ENCODE measurements around the gene NLGN1. TPM values are rescaled to one million over a fixed set of nuclear protein-coding genes. Genes with fewer than 3 reads are reported as not detected.
"Not testable (repeated sequence)": the region's sequence is repeated elsewhere in the genome, so short reads cannot be mapped to it uniquely, and the experiment has no call there.

The NLGN1 gene
- polyA plus RNA-seq, 1 donor from 2014 or later: 2.7 TPM

DNA sequence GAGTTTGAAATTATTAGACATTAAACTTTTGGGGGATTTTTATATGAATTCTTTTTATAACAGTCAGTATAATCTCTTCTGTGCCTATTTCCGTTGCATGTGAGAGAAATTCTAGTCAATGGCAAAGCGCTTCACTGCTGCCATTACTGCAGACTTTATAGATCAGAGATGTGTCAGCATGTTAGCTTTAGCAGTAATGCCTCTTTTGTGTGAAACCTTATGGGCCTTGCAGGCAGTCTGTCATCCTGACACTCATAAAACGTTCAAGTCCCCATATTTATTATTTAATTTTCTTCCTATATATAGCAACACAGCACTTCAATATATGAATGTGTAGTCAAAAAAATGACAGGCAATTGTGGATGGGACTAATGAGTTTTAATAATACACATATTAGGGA is 191.0 kb downstream of the NLGN1 start:
- H3K9ac ChIP-seq (ENCODE audit: low read length): no peak overlapping the region
- no peaks in the 10 kb centered on the region for H3K9me3 ChIP-seq (ENCODE audit: low read length)
- peaks cover 11% of the 10 kb centered on the region for H3K27me3 ChIP-seq (ENCODE audit: insufficient read depth, low read depth, low read length)
- H3K79me2 ChIP-seq (replicated peaks; ENCODE audit: insufficient read depth, low read length): peaks cover 3% of the 10 kb centered on the region
- H3K27ac ChIP-seq (ENCODE audit: low read length): no peak overlapping the region
- no peak overlapping the region for H3K4me2 ChIP-seq (ENCODE audit: low read length)
- H2AFZ ChIP-seq (ENCODE audit: low read depth, low read length): no peak overlapping the region
- H3K36me3 ChIP-seq (ENCODE audit: insufficient read depth, low read length): no peaks in the 10 kb centered on the region
- no peak overlapping the region for H3K4me3 ChIP-seq (ENCODE audit: low read length)
- H3K9me2 ChIP-seq (ENCODE audit: insufficient read depth, low read length): no peaks in the 10 kb centered on the region
- H3F3A ChIP-seq (ENCODE audit: insufficient read depth, low read length, poor library complexity, severe bottlenecking): no peaks in the 10 kb centered on the region
- TF ChIP-seq POLR2AphosphoS5 (IDR thresholded peaks at IDR 0.05) (peak; percentile 46), EP300 (conservative IDR thresholded peaks at IDR 0.05; ENCODE audit: poor library complexity, severe bottlenecking) (peak; percentile 81)
- TF ChIP-seq, protein P1, sequence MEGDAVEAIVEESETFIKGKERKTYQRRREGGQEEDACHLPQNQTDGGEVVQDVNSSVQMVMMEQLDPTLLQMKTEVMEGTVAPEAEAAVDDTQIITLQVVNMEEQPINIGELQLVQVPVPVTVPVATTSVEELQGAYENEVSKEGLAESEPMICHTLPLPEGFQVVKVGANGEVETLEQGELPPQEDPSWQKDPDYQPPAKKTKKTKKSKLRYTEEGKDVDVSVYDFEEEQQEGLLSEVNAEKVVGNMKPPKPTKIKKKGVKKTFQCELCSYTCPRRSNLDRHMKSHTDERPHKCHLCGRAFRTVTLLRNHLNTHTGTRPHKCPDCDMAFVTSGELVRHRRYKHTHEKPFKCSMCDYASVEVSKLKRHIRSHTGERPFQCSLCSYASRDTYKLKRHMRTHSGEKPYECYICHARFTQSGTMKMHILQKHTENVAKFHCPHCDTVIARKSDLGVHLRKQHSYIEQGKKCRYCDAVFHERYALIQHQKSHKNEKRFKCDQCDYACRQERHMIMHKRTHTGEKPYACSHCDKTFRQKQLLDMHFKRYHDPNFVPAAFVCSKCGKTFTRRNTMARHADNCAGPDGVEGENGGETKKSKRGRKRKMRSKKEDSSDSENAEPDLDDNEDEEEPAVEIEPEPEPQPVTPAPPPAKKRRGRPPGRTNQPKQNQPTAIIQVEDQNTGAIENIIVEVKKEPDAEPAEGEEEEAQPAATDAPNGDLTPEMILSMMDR (IDR thresholded peaks at IDR 0.05; ENCODE audit: poor library complexity, severe bottlenecking): no peak
- no peaks in the 10 kb centered on the region for H4K20me1 ChIP-seq (ENCODE audit: insufficient read depth)

DNA sequence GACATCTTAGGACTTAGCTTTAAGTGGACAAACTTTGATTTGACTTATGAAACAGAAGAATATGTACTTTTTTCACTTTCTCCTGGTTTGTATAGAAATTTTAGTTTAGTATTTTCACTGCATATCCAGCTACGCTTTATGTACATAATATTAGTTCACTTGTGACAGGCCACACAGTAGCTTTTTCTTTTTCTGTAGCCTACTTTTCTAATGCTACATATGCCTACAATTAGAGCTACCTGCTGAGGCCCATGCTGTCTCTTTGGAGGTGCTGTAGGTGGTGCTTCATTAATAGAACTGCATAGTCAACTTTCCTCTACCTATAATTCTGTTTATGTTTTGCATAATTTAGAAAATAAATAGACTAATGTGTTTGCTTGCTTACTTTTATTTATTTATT is 191.6 kb downstream of the NLGN1 start:
- no peaks in the 10 kb centered on the region for H3K9me3 ChIP-seq (ENCODE audit: low read length)
- H3K9me2 ChIP-seq (ENCODE audit: insufficient read depth, low read length): no peaks in the 10 kb centered on the region
- H3K4me3 ChIP-seq (ENCODE audit: low read length): no peak overlapping the region
- no peak overlapping the region for H3K4me2 ChIP-seq (ENCODE audit: low read length)
- TF ChIP-seq EP300 (conservative IDR thresholded peaks at IDR 0.05; ENCODE audit: poor library complexity, severe bottlenecking) (no peak), EZH2 (IDR thresholded peaks at IDR 0.05; ENCODE audit: borderline replicate concordance, insufficient read depth, low read length, poor library complexity, severe bottlenecking) (no peak), MXI1 (conservative IDR thresholded peaks at IDR 0.05; ENCODE audit: poor library complexity, severe bottlenecking) (no peak), RAD21 (conservative IDR thresholded peaks at IDR 0.05) (no peak)
- TF ChIP-seq, protein P2, sequence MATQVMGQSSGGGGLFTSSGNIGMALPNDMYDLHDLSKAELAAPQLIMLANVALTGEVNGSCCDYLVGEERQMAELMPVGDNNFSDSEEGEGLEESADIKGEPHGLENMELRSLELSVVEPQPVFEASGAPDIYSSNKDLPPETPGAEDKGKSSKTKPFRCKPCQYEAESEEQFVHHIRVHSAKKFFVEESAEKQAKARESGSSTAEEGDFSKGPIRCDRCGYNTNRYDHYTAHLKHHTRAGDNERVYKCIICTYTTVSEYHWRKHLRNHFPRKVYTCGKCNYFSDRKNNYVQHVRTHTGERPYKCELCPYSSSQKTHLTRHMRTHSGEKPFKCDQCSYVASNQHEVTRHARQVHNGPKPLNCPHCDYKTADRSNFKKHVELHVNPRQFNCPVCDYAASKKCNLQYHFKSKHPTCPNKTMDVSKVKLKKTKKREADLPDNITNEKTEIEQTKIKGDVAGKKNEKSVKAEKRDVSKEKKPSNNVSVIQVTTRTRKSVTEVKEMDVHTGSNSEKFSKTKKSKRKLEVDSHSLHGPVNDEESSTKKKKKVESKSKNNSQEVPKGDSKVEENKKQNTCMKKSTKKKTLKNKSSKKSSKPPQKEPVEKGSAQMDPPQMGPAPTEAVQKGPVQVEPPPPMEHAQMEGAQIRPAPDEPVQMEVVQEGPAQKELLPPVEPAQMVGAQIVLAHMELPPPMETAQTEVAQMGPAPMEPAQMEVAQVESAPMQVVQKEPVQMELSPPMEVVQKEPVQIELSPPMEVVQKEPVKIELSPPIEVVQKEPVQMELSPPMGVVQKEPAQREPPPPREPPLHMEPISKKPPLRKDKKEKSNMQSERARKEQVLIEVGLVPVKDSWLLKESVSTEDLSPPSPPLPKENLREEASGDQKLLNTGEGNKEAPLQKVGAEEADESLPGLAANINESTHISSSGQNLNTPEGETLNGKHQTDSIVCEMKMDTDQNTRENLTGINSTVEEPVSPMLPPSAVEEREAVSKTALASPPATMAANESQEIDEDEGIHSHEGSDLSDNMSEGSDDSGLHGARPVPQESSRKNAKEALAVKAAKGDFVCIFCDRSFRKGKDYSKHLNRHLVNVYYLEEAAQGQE (IDR thresholded peaks at IDR 0.05; ENCODE audit: borderline replicate concordance): no peak
- H3K36me3 ChIP-seq (ENCODE audit: insufficient read depth, low read length): no peaks in the 10 kb centered on the region
- H4K20me1 ChIP-seq (ENCODE audit: insufficient read depth): no peaks in the 10 kb centered on the region
- no peak overlapping the region for H3K9ac ChIP-seq (ENCODE audit: low read length)
- H3K79me2 ChIP-seq (replicated peaks; ENCODE audit: insufficient read depth, low read length): peaks cover 3% of the 10 kb centered on the region
- H3F3A ChIP-seq (ENCODE audit: insufficient read depth, low read length, poor library complexity, severe bottlenecking): no peaks in the 10 kb centered on the region
- peaks cover 11% of the 10 kb centered on the region for H3K27me3 ChIP-seq (ENCODE audit: insufficient read depth, low read depth, low read length)
- H3K27ac ChIP-seq (ENCODE audit: low read length): no peak overlapping the region
- no peak overlapping the region for H2AFZ ChIP-seq (ENCODE audit: low read depth, low read length)

DNA sequence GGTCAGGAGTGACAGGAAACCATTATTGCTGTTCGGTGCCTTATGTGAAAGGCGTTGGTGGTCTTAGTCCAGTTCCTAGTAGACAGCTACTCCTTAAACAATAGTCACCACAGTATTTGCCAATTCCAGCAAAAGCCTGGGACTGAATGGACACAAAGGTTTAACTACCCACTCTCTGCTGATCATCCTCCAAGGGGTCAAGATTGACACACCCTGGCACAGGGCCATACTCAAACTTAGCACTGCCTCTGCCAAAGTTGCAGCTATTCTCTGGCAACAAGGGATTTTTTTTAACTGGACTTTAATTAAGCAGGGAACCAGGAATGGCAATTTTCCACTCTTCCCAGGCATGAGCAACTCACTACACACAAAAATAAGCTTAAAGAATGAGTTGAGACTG is 193.9 kb downstream of the NLGN1 start:
- TF ChIP-seq MXI1 (conservative IDR thresholded peaks at IDR 0.05; ENCODE audit: poor library complexity, severe bottlenecking) (no peak), TAF1 (IDR thresholded peaks at IDR 0.05; ENCODE audit: low read depth) (no peak), POLR2AphosphoS5 (IDR thresholded peaks at IDR 0.05) (no peak), EZH2 (IDR thresholded peaks at IDR 0.05; ENCODE audit: borderline replicate concordance, insufficient read depth, low read length, poor library complexity, severe bottlenecking) (no peak), RAD21 (conservative IDR thresholded peaks at IDR 0.05) (no peak), SMC3 (conservative IDR thresholded peaks at IDR 0.05; ENCODE audit: poor library complexity) (no peak), EP300 (conservative IDR thresholded peaks at IDR 0.05; ENCODE audit: poor library complexity, severe bottlenecking) (no peak)
- TF ChIP-seq, protein P1 (IDR thresholded peaks at IDR 0.05; ENCODE audit: poor library complexity, severe bottlenecking): no peak
- Histone ChIP-seq H2AFZ (ENCODE audit: low read depth, low read length) (no peak overlapping the region), H4K20me1 (ENCODE audit: insufficient read depth) (no peaks in the 10 kb centered on the region), H3K9me3 (ENCODE audit: low read length) (no peaks in the 10 kb centered on the region), H3K9me2 (ENCODE audit: insufficient read depth, low read length) (no peaks in the 10 kb centered on the region), H3K4me2 (ENCODE audit: low read length) (no peak overlapping the region), H3K27ac (ENCODE audit: low read length) (no peak overlapping the region), H3K4me3 (ENCODE audit: low read length) (no peak overlapping the region), H3K36me3 (ENCODE audit: insufficient read depth, low read length) (no peaks in the 10 kb centered on the region), H3K9ac (ENCODE audit: low read length) (no peak overlapping the region), H3F3A (ENCODE audit: insufficient read depth, low read length, poor library complexity, severe bottlenecking) (no peaks in the 10 kb centered on the region), H3K79me2 (replicated peaks; ENCODE audit: insufficient read depth, low read length) (peaks cover 3% of the 10 kb centered on the region), H3K27me3 (ENCODE audit: insufficient read depth, low read depth, low read length) (no peaks in the 10 kb centered on the region)

DNA sequence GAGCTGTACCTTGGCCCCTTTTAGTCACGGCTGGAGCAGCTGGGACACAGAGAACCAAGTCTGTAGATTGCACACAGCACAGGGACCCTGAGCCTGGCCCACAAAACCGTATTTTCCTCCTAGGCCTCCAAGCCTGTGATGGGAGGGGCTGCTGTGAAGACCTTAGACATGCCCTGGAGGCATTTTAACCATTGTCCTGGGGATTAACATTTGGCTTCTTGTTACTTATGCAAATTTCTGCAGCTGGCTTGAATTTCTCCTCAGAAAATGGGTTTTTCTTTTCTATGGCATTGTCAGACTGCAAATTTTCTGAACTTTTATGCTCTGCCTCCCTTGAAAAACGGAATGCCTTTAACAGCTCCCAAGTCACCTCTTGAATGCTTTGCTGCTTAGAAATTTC is 197.3 kb downstream of the NLGN1 start:
- H3K4me2 ChIP-seq (ENCODE audit: low read length); H3K9ac ChIP-seq (ENCODE audit: low read length); H3K79me2 ChIP-seq (replicated peaks; ENCODE audit: insufficient read depth, low read length); H4K20me1 ChIP-seq (ENCODE audit: insufficient read depth); H3F3A ChIP-seq (ENCODE audit: insufficient read depth, low read length, poor library complexity, severe bottlenecking); H3K4me3 ChIP-seq (ENCODE audit: low read length); H3K9me3 ChIP-seq (ENCODE audit: low read length); H3K9me2 ChIP-seq (ENCODE audit: insufficient read depth, low read length); H3K27me3 ChIP-seq (ENCODE audit: insufficient read depth, low read depth, low read length); H3K36me3 ChIP-seq (ENCODE audit: insufficient read depth, low read length); H2AFZ ChIP-seq (ENCODE audit: low read depth, low read length); H3K27ac ChIP-seq (ENCODE audit: low read length): not testable (repeated sequence)

Data from neural cell (in vitro differentiated cells).